LoVo (cell line): ENCODE measurements around the gene SYCP3.
"Not testable (repeated sequence)": the region's sequence is repeated elsewhere in the genome, so short reads cannot be mapped to it uniquely, and the experiment has no call there.

Source experiments
- DNase-seq: peaks from one replicate; pipeline ENCODE4 v3.0.0-alpha.2; 2016; ENCODE audit warnings: low spot score

SYCP3 gene

GRCh38 chr12:101759396-101760047, 20.3 kb upstream of the SYCP3 start:
- peak; percentile 63 for DNase-seq

- no peak for DNase-seq
Measured at GRCh38 chr12:101750152-101750551, 10.9 kb upstream of the SYCP3 start.

- DNase-seq = no peak
Measured at GRCh38 chr12:101749657-101750056, 10.4 kb upstream of the SYCP3 start.

GRCh38 chr12:101748907-101749306, 9.6 kb upstream of the SYCP3 start:
- no peak for DNase-seq

- DNase-seq = no peak
Measured at GRCh38 chr12:101747697-101748096, 8.4 kb upstream of the SYCP3 start.

GRCh38 chr12:101746661-101747060, 7.4 kb upstream of the SYCP3 start:
- no peak for DNase-seq

GRCh38 chr12:101746196-101746595, 6.9 kb upstream of the SYCP3 start:
- no peak for DNase-seq

- DNase-seq = no peak
Measured at GRCh38 chr12:101745481-101745880, 6.2 kb upstream of the SYCP3 start.

- DNase-seq = no peak
Measured at GRCh38 chr12:101743724-101744472, 4.6 kb upstream of the SYCP3 start.

GRCh38 chr12:101743242-101743641, 4.0 kb upstream of the SYCP3 start:
- no peak for DNase-seq

- DNase-seq = no peak
Measured at GRCh38 chr12:101740980-101741379, 1.7 kb upstream of the SYCP3 start.

- DNase-seq = no peak
Measured at GRCh38 chr12:101740566-101740965, 1.3 kb upstream of the SYCP3 start.

GRCh38 chr12:101737476-101737875, 1.8 kb downstream of the SYCP3 start:
- DNase-seq = no peak

- DNase-seq = not testable (repeated sequence)
Measured at GRCh38 chr12:101734482-101734881, 4.8 kb downstream of the SYCP3 start.

GRCh38 chr12:101733166-101733565, 6.1 kb downstream of the SYCP3 start:
- no peak for DNase-seq

GRCh38 chr12:101732318-101732717, 6.9 kb downstream of the SYCP3 start:
- no peak for DNase-seq

GRCh38 chr12:101729842-101730241, 9.4 kb downstream of the SYCP3 start:
- no peak for DNase-seq

- DNase-seq = no peak
Measured at GRCh38 chr12:101727098-101727497, 12.2 kb downstream of the SYCP3 start.

- DNase-seq = no peak
Measured at GRCh38 chr12:101722392-101722791, 16.9 kb downstream of the SYCP3 start.

- DNase-seq = no peak
Measured at GRCh38 chr12:101720118-101720517, 19.1 kb downstream of the SYCP3 start.

GRCh38 chr12:101719566-101719965, 19.7 kb downstream of the SYCP3 start:
- DNase-seq = no peak

- no peak for DNase-seq
Measured at GRCh38 chr12:101714877-101715444, 24.3 kb downstream of the SYCP3 start.

- DNase-seq = no peak
Measured at GRCh38 chr12:101713930-101714329, 25.3 kb downstream of the SYCP3 start.
